A673 (cell line): Measurements from ENCODE around the gene POLA2. TPM values are rescaled to one million over a fixed set of nuclear protein-coding genes. Genes with fewer than 3 reads are reported as not detected.
"Not testable (repeated sequence)": the region's sequence is repeated elsewhere in the genome, so short reads cannot be mapped to it uniquely, and the experiment has no call there.

ENCODE experiments used
- BruUV-seq: library from RNA; stranded (reverse); fragments of 400-500 nt; replicated peaks from 2 replicates; lab custom pipeline; 2021; lab: Mats Ljungman, UMichigan
- CTCF ChIA-PET: fragments of 300-600 bp; sonication (Branson Sonifier 250); formaldehyde crosslinking; loops from one replicate; lab custom pipeline; 2022; ENCODE audit warnings: antibody characterized with exemption; lab: Charles Lee
- POLR2A ChIA-PET: fragments of 300-600 bp; sonication (Branson Sonifier 250); formaldehyde crosslinking; loops from one replicate; lab custom pipeline; 2022; ENCODE audit warnings: antibody characterized with exemption; ENCODE audit not compliant: low non-redundant PET; lab: Charles Lee
- DNase-seq: peaks from one replicate; pipeline ENCODE4 v3.0.0-alpha.2; 2015; ENCODE audit warnings: low spot score
- H3K27ac ChIP-seq: fragments of 200-600 bp; sonication (generic); 2 replicates; pipeline ENCODE4 v1.5.1; 2016; ENCODE audit warnings: mixed run types, low read depth, mild to moderate bottlenecking, mixed read lengths, antibody characterized with exemption, low read length; ENCODE audit not compliant: poor library complexity, severe bottlenecking
- H3K27me3 ChIP-seq: fragments of 200-600 bp; sonication (generic); replicated peaks from 2 replicates; pipeline ENCODE4 v1.6.1; 2017; ENCODE audit warnings: mixed run types, low read depth, mild to moderate bottlenecking, mixed read lengths, antibody characterized with exemption, low read length; ENCODE audit not compliant: insufficient read depth, poor library complexity
- H3K36me3 ChIP-seq: fragments of 200-600 bp; sonication (generic); 2 replicates; pipeline ENCODE4 v1.6.1; 2016; ENCODE audit warnings: mixed run types, mild to moderate bottlenecking, mixed read lengths, antibody characterized with exemption, low read length; ENCODE audit not compliant: insufficient read depth, poor library complexity, severe bottlenecking
- H3K4me1 ChIP-seq: fragments of 200-600 bp; sonication (generic); 2 replicates; pipeline ENCODE4 v1.6.1; 2017; ENCODE audit warnings: mixed run types, mild to moderate bottlenecking, mixed read lengths, antibody characterized with exemption, low read length; ENCODE audit not compliant: insufficient read depth, poor library complexity, severe bottlenecking
- H3K4me3 ChIP-seq: fragments of 200-600 bp; sonication (generic); 2 replicates; pipeline ENCODE4 v1.5.1; 2016; ENCODE audit warnings: low read depth, mixed run types, mild to moderate bottlenecking, mixed read lengths, low read length; ENCODE audit not compliant: poor library complexity, severe bottlenecking
- H3K9me3 ChIP-seq: fragments of 200-600 bp; sonication (generic); 2 replicates; pipeline ENCODE4 v1.6.1; 2016; ENCODE audit warnings: mixed run types, low read depth, mild to moderate bottlenecking, mixed read lengths, antibody characterized with exemption, low read length; ENCODE audit not compliant: poor library complexity, severe bottlenecking
- EZH2 ChIP-seq: fragments of 200-600 bp; sonication (generic); IDR thresholded peaks from 2 replicates; pipeline ENCODE4 v1.6.1; 2017; ENCODE audit warnings: borderline replicate concordance, low read depth, mild to moderate bottlenecking, mixed read lengths, antibody characterized with exemption, low read length; ENCODE audit not compliant: poor library complexity, severe bottlenecking
- intact Hi-C: fragments of 100-400 bp; cut with micrococcal nuclease; formaldehyde crosslinking; loops from one replicate; pipeline ENCODE4 v1.10.0; 2022; ENCODE audit not compliant: unreplicated experiment
- total RNA-seq: library from RNA; stranded (reverse); gene quantifications from 2 replicates; pipeline ENCODE4 v1.2.3, GENCODE V29; 2021
- TF ChIP-seq, protein P1 (sequence below): fragments of 300-800, 200-600 bp; sonication (generic); conservative IDR thresholded peaks from 2 replicates; pipeline ENCODE4 v1.5.1; 2017; ENCODE audit warnings: low read depth, mild to moderate bottlenecking, antibody characterized with exemption, low read length, moderate library complexity, mixed read lengths

The POLA2 gene
- total RNA-seq, 1 experiment from 2014 or later, result 92.4 TPM

DNA sequence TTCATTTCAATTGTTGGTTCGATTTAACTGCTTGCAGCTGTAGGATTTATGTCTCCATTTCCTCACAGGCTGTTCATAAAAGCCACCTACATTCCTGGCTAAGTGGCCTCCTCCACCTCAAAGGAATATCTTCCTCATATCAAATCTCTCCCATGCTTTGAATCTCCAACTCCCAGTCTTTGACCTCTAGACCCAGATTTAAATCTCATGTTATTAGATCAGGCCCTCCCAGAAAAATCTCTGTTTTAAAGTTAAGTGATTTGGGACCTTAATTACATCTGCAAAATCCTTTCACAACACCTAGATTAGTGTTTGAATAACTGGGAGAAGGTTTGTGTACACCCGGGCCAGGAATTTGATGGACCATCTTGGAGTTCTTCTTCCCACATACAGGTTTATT, 33.9 kb upstream of the POLA2 start:
- intact Hi-C loops, result no loop called here
- Histone ChIP-seq H3K9me3 (peaks cover 3% of the 10 kb centered on the region), H3K36me3 (no peaks in the 10 kb centered on the region), H3K4me3 (no peak overlapping the region), H3K27ac (no peak overlapping the region), H3K27me3 (no peaks in the 10 kb centered on the region), H3K4me1 (peaks cover 12% of the 10 kb centered on the region)
- BruUV-seq, result no TSS peak
- DNase-seq, result no peak
- ChIA-PET POLR2A (no interaction called here), CTCF (no interaction called here)
- no peak for TF ChIP-seq EZH2
- TF ChIP-seq, protein P1, sequence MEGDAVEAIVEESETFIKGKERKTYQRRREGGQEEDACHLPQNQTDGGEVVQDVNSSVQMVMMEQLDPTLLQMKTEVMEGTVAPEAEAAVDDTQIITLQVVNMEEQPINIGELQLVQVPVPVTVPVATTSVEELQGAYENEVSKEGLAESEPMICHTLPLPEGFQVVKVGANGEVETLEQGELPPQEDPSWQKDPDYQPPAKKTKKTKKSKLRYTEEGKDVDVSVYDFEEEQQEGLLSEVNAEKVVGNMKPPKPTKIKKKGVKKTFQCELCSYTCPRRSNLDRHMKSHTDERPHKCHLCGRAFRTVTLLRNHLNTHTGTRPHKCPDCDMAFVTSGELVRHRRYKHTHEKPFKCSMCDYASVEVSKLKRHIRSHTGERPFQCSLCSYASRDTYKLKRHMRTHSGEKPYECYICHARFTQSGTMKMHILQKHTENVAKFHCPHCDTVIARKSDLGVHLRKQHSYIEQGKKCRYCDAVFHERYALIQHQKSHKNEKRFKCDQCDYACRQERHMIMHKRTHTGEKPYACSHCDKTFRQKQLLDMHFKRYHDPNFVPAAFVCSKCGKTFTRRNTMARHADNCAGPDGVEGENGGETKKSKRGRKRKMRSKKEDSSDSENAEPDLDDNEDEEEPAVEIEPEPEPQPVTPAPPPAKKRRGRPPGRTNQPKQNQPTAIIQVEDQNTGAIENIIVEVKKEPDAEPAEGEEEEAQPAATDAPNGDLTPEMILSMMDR, result no peak

DNA sequence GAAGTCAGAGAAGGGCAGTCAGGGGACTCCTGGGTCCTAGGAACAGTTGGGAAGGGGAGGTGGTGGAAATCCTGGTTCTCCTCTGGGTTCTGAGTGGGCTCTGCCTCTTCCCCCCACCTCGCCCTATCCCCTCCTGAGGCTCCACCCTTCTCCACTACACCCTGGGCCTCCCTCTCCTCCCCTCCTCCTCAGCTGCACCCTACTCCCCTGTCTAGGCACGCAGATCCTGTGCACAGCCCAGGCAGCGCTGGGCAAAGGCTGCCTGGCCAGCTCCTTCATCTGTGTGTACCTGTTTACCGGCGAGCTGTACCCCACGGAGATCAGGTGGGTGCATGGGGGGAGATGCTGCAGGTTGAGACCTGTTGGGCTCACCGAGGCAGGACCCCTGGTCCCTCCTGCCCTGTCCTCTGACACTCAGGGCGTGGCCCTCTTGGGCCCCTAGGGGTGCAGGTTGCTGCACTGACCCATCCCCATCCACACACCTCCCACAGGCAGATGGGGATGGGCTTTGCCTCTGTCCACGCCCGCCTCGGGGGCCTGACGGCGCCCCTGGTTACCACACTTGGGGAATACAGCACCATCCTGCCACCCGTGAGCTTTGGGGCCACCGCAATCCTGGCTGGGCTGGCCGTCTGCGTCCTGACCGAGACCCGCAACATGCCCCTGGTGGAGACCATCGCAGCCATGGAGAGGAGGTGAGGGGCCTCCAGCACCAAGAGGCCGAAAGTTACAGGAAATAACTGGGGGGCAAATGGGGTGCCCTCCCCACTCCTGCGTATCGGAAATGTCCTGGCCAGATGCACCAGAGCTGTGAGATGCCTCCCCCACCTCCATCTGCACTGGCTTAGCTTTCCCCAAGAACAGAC, 25.3 kb upstream of the POLA2 start:
- no peaks in the 10 kb centered on the region for H3K9me3 ChIP-seq
- H3K36me3 ChIP-seq, result no peaks in the 10 kb centered on the region
- no peaks in the 10 kb centered on the region for H3K27me3 ChIP-seq
- ChIA-PET CTCF (no interaction called here), POLR2A (no interaction called here)
- DNase-seq, result no peak
- no peak overlapping the region for H3K27ac ChIP-seq
- BruUV-seq, result no TSS peak
- H3K4me3 ChIP-seq, result no peak overlapping the region
- intact Hi-C loops, result no loop called here
- no peaks in the 10 kb centered on the region for H3K4me1 ChIP-seq
- TF ChIP-seq, protein P1, result no peak
- no peak for TF ChIP-seq EZH2

DNA sequence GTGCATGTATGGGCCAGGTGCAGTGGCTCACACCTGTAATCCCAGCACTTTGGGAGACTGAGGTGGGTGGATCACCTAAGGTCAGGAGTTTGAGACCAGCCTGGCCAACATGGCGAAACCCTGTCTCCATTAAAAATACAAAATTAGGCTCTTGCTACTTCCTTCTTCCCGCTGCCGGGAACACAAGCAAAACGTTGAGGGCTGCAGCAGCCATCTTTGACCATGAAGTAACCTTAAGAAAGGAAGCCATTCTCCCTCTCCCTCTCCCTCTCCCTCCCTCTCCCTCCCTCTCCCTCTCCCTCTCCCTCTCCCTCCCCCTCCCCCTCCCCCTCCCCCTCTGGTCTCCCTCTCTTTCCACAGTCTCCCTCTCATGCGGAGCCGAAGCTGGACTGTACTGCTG, 23.5 kb upstream of the POLA2 start:
- BruUV-seq, H3K27me3 ChIP-seq, H3K4me3 ChIP-seq, H3K27ac ChIP-seq, DNase-seq, H3K4me1 ChIP-seq, CTCF ChIA-PET, H3K9me3 ChIP-seq, POLR2A ChIA-PET, H3K36me3 ChIP-seq, intact Hi-C loops: not testable (repeated sequence)

DNA sequence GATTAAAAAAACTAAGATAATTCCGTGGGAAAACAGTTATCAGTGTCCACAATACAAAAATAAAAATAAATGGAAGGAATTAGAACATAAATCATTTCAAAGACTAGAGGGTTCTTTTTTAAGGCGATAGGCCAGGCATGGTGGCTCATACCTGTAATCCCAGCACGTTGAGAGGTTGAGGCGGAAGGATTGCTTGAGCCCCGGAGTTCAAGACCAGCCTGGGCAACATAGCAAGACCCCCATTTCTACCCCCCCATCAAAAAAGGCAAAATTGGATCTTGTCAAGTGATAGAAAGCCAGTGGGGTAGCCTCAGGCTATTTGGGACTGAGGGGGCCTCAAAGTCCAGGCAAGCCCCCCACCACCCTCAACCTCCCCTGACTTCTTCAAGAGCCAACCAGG, 20.6 kb upstream of the POLA2 start:
- Histone ChIP-seq H3K9me3 (no peaks in the 10 kb centered on the region), H3K36me3 (no peaks in the 10 kb centered on the region), H3K4me1 (no peaks in the 10 kb centered on the region), H3K27me3 (no peaks in the 10 kb centered on the region), H3K4me3 (no peak overlapping the region), H3K27ac (no peak overlapping the region)
- intact Hi-C loops, result no loop called here
- CTCF ChIA-PET, result no interaction called here
- POLR2A ChIA-PET, result no interaction called here
- no peak for DNase-seq
- BruUV-seq, result no TSS peak
- TF ChIP-seq EZH2, result no peak
- TF ChIP-seq, protein P1, result no peak
